HG03469 (cell line): Measurements from ENCODE around the gene PCDHGA7.
A peak's percentile ranks its signal among the peaks of the same experiment; 100 is the strongest.
"Not testable (repeated sequence)": the region's sequence is repeated elsewhere in the genome, so short reads cannot be mapped to it uniquely, and the experiment has no call there.

Source experiments
- ATAC-seq: cut with Tn5 transposase; IDR thresholded peaks from one replicate; pipeline ENCODE4 v1.9.1; 2021; ENCODE audit warnings: mild to moderate bottlenecking, moderate library complexity, moderate number of reproducible peaks; ENCODE audit not compliant: unreplicated experiment

PCDHGA7 gene

DNA sequence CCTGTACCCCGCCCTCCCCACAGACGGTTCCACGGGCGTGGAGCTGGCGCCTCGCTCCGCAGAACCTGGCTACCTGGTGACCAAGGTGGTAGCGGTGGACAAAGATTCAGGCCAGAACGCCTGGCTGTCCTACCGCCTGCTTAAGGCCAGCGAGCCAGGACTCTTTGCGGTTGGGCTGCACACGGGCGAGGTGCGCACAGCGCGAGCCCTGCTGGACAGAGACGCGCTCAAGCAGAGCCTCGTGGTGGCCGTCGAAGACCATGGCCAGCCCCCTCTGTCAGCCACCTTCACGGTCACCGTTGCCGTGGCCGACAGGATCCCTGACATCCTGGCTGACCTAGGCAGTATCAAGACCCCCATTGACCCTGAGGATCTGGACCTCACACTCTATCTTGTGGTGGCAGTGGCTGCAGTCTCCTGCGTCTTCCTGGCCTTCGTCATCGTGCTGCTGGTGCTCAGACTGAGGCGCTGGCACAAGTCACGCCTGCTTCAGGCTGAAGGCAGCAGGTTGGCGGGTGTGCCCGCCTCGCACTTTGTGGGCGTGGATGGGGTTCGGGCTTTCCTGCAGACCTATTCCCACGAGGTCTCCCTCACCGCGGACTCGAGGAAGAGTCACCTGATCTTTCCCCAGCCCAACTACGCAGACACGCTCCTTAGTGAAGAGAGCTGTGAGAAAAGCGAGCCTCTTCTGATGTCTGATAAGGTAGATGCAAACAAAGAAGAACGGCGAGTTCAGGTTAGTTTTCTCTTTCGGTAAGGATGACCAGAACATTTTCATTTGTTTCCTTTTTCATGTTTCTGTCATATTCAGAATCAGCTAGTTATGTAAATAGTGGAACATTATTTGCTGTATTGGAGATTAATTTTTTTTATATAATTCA, 16.3 kb upstream of the PCDHGA7 start:
- ATAC-seq, result no peak

DNA sequence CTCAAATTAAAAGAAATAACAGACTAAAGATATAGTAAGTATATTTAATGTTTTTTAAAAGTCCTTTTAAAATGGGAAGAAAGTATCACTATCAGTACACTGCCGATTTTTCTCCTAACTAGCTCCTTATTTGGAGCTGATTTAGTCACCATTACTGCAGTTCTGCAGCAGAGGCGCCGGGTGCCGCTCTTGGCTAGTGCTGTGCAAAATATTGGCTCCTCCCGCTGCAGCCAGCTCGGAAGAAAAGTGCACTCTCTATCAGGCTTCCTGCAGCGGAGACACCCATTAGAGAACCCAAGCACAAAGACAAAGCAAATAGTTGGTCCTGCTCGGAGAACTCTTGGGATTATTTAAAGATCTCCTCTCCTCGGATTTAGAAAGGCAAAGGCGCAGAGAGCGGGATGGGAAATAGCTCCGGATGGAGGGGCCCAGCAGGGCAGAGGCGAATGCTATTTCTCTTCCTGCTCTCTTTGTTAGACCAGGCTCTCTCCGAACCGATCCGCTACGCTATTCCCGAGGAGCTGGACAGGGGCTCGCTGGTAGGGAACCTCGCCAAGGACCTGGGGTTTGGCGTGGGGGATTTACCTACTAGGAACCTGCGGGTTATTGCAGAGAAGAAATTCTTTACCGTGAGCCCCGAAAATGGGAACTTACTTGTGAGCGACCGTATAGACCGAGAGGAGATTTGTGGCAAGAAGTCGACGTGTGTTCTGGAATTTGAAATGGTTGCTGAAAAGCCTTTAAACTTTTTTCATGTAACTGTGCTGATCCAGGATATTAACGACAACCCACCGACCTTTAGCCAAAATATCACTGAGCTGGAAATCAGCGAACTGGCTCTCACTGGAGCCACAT, 12.3 kb upstream of the PCDHGA7 start, which contains the start of gene PCDHGB3:
PCDHGB3 (plus strand) TSS at position 249 of the 855 bp plus-strand sequence; CDS start at position 402, 153 bp downstream.
- ATAC-seq, result peak; percentile 96

DNA sequence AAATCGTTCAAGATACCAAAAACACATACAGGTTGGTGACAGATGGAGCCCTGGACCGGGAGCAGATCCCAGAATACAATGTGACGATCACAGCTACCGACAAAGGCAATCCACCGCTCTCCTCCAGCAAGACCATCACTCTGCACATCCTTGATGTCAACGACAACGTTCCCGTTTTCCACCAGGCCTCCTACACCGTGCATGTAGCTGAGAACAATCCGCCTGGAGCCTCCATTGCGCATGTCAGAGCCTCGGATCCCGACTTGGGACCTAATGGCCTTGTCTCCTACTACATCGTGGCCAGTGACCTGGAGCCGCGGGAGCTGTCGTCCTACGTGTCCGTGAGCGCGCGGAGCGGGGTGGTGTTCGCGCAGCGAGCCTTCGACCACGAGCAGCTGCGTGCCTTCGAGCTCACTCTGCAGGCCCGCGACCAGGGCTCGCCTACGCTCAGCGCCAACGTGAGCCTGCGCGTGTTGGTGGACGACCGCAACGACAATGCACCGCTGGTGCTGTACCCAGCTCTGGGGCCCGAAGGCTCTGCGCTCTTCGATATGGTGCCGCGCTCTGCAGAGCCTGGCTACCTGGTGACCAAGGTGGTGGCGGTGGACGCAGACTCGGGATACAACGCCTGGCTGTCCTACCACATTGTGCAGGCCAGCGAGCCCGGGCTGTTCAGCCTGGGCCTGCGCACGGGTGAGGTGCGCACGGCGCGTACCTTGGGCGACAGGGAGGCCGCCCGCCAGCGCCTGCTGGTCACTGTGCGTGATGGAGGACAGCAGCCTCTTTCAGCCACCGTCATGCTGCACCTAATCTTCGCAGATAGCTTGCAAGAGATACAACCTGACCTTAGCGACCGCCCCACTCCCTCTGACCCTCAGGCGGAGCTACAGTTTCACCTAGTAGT, 10.7 kb upstream of the PCDHGA7 start:
- no peak for ATAC-seq

DNA sequence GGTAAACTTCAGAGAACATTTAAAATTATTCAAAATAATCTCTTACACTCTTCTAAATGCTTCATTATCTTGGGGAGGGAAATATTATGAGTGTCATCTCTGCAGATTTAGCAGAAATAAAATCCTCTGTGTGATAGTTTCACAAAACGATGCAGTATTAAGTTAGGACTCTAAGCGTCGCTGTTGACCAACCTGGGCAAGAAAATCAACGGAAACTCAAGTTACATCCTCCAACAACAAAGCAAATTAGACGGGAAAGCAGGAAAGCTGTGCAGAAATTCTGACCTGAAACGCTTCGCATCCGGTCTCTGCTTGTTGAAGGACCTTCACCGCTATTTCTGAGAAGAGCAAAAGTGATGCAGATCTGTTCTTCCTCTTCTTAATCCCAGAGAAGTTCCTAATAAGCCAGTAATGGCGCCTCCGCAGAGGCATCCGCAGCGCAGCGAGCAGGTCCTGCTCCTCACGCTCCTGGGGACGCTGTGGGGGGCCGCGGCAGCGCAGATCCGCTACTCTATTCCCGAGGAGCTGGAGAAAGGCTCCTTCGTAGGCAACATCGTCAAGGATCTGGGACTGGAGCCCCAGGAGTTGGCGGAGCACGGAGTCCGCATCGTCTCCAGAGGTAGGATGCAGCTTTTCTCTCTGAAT, 8.7 kb upstream of the PCDHGA7 start, which contains the start of gene PCDHGA6:
PCDHGA6 (plus strand) TSS at position 219 of the 645 bp plus-strand sequence; CDS start at position 412, 193 bp downstream.
- no peak for ATAC-seq

DNA sequence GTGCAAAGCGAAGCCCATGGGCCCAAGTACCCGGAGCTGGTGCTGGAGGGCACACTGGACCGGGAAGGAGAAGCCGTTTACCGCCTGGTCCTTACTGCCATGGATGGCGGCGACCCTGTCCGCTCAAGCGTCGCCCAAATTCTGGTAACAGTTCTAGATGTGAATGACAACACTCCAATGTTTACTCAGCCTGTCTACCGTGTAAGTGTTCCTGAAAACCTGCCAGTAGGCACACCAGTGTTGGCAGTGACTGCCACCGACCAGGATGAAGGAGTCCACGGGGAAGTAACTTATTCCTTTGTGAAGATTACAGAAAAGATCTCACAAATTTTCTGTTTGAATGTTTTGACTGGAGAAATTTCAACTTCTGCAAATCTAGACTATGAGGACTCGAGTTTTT, 7.9 kb upstream of the PCDHGA7 start:
- no peak for ATAC-seq

DNA sequence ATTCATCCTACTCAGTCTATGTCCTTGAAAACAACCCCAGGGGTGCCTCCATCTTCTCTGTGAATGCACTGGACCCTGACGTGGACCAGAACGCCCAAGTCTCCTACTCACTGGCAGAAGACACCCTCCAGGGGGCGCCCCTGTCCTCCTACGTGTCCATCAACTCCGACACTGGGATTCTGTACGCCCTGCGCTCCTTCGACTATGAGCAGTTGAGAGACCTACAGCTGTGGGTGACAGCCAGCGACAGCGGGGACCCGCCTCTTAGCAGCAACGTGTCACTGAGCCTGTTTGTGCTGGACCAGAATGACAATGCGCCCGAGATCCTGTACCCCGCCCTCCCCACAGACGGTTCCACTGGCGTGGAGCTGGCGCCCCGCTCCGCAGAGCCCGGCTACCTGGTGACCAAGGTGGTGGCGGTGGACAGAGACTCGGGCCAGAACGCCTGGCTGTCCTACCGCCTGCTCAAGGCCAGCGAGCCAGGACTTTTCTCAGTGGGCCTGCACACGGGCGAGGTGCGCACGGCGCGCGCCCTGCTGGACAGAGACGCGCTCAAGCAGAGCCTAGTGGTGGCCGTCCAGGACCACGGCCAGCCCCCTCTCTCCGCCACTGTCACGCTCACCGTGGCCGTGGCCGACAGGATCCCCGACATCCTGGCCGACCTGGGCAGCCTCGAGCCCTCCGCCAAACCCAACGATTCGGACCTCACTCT, 6.9 kb upstream of the PCDHGA7 start:
- ATAC-seq, result not testable (repeated sequence)

DNA sequence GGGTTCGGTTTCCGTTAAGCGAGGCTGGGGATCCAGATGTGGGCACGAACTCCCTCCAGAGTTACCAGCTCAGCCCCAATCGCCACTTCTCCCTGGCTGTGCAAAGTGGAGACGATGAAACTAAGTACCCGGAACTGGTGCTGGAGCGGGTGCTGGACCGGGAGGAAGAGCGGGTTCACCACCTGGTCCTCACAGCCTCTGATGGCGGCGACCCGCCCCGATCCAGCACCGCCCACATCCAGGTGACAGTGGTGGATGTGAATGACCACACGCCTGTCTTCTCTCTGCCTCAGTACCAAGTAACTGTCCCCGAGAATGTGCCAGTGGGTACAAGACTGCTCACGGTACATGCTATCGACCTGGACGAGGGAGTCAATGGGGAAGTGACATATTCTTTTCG, 803 bp downstream of the PCDHGA7 start:
- no peak for ATAC-seq

DNA sequence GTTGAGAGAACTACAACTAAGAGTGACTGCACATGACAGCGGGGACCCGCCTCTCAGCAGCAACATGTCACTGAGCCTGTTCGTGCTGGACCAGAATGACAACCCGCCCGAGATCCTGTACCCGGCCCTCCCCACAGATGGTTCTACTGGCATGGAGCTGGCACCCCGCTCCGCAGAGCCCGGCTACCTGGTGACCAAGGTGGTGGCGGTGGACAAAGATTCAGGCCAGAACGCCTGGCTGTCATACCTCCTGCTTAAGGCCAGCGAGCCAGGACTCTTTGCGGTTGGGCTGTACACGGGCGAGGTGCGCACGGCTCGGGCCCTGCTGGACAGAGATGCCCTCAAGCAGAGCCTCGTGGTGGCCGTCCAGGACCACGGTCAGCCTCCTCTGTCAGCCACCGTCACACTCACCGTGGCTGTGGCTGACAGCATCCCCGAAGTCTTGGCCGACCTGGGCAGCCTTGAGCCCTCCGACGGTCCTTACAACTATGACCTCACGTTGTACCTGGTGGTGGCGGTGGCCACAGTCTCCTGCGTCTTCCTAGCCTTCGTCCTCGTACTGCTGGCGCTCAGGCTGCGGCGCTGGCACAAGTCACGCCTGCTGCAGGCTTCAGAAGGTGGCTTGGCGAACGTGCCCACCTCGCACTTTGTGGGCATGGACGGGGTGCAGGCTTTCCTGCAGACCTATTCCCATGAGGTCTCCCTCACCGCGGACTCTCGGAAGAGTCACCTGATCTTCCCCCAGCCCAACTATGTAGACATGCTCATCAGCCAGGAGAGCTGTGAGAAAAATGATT, 2.1 kb downstream of the PCDHGA7 start:
- no peak for ATAC-seq

DNA sequence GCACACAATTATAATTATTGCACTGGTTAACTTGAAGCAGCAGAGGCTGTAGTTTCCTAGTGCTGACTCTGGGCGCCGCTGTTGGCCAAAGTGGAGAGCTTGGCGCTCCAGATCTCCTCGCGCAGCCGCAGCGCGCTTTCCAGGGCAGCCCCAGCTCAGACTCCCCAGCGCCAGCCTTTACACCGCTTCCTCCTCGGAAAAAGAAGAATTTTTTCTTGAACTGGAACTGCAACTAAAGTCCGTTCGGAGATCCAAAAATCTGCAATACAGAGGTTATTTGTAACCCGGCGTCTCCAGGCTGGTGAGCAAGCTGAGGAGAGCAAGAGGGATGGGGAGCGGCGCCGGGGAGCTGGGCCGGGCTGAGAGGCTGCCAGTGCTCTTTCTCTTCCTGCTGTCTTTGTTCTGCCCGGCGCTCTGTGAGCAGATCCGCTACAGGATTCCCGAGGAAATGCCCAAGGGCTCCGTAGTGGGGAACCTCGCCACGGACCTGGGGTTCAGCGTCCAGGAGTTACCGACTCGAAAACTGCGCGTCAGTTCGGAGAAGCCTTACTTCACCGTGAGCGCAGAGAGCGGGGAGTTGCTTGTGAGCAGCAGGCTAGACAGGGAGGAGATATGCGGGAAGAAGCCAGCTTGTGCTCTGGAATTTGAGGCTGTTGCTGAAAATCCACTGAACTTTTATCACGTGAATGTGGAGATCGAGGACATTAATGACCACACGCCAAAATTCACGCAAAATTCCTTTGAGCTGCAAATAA, 5.2 kb downstream of the PCDHGA7 start, which contains the start of gene PCDHGB4:
PCDHGB4 (plus strand) TSS at position 142 of the 755 bp plus-strand sequence; CDS start at position 329, 187 bp downstream.
- peak; percentile 60 for ATAC-seq

DNA sequence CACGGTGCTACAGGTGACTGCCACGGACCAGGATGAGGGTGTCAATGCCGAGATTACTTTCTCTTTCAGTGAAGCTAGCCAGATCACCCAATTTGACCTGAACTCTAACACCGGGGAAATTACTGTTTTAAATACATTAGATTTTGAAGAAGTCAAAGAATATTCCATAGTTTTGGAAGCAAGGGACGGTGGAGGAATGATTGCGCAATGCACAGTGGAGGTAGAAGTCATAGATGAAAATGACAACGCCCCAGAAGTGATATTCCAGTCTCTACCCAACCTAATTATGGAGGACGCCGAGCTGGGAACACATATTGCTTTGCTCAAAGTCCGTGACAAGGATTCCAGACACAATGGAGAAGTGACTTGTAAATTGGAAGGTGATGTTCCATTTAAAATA, 6.1 kb downstream of the PCDHGA7 start:
- ATAC-seq, result no peak

DNA sequence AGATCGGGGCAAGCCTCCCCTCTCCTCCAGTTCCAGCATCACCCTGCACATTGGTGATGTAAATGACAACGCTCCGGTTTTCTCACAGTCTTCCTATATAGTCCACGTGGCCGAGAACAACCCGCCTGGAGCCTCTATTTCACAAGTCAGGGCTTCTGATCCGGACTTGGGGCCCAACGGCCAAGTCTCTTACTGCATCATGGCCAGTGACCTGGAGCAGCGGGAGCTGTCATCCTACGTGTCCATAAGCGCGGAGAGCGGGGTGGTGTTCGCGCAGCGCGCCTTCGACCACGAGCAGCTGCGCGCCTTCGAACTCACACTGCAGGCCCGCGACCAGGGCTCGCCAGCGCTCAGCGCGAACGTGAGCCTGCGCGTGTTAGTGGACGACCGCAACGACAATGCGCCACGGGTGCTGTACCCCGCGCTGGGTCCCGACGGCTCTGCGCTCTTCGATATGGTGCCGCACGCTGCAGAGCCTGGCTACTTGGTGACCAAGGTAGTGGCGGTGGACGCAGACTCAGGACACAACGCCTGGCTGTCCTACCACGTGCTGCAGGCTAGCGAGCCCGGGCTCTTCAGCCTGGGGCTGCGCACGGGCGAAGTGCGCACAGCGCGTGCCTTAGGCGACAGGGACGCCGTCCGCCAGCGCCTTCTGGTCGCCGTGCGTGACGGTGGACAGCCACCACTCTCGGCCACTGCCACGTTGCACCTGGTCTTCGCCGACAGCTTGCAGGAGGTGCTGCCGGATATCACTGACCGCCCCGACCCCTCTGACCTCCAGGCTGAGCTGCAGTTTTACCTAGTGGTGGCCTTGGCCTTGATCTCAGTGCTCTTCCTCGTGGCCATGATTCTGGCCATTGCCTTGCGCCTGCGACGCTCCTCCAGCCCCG, 6.9 kb downstream of the PCDHGA7 start:
- no peak for ATAC-seq

DNA sequence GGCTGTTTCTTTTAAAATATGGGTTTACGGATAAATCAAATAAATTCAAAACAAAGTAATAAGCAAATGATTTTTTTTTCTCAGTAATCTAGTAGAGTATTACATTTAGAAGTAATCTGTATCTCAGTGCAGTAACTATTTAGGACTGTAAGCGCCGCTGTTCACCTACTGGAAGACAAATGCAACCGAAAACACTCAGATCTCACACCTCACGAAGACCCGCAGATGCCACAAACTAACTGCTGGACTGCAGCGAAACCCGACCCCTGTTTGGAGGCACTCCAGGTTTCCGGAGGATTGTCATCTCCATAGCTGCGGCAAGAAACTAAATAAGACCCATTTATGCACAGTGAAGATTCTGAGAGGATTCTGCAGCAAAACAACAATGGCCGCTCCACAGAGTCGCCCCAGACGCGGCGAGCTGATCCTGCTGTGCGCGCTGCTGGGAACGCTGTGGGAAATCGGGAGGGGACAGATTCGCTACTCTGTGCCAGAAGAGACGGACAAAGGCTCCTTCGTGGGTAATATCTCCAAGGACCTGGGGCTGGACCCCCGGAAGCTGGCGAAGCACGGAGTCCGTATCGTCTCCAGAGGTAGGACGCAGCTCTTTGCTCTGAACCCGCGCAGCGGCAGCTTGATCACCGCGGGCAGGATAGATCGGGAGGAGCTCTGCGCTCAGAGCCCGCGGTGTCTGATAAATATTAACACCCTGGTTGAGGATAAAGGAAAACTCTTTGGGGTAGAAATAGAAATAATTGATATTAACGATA, 10.1 kb downstream of the PCDHGA7 start, which contains the start of gene PCDHGA8:
PCDHGA8 (plus strand) TSS at position 205 of the 770 bp plus-strand sequence; CDS start at position 386, 181 bp downstream.
- ATAC-seq, result no peak

DNA sequence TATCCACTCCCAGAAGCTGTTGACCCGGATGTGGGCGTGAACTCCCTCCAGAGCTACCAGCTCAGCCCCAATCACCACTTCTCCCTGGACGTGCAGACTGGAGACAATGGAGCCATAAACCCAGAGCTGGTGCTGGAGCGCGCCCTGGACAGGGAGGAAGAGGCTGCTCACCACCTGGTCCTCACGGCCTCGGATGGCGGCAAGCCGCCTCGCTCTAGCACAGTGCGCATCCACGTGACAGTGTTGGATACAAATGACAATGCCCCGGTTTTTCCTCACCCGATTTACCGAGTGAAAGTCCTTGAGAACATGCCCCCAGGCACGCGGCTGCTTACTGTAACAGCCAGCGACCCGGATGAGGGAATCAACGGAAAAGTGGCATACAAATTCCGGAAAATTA, 10.7 kb downstream of the PCDHGA7 start:
- ATAC-seq, result no peak

DNA sequence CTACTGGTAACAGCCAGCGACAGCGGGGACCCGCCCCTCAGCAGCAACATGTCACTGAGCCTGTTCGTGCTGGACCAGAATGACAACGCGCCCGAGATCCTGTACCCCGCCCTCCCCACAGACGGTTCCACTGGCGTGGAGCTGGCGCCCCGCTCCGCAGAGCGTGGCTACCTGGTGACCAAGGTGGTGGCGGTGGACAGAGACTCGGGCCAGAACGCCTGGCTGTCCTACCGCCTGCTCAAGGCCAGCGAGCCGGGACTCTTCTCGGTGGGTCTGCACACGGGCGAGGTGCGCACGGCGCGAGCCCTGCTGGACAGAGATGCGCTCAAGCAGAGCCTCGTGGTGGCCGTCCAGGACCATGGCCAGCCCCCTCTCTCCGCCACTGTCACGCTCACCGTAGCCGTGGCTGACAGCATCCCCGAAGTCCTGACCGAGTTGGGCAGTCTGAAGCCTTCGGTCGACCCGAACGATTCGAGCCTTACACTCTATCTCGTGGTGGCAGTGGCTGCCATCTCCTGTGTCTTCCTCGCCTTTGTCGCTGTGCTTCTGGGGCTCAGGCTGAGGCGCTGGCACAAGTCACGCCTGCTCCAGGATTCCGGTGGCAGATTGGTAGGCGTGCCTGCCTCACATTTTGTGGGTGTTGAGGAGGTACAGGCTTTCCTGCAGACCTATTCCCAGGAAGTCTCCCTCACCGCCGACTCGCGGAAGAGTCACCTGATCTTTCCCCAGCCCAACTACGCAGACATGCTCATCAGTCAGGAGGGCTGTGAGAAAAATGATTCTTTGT, 12.1 kb downstream of the PCDHGA7 start:
- not testable (repeated sequence) for ATAC-seq
